Liver (tissue), 9 donors: ENCODE measurements around the gene SLC35G4. TPM values are rescaled to one million over a fixed set of nuclear protein-coding genes. Genes with fewer than 3 reads are reported as not detected.

Source experiments
- DNase-seq: peaks from one replicate; pipeline ENCODE4 v3.0.0-alpha.2; 2017; ENCODE audit warnings: low spot score
- H3K27ac ChIP-seq, 2 donors: one replicate each; pipeline ENCODE4 v1.7.0; 2013; ENCODE audit warnings: inconsistent platforms in 2 of 2, low read length in 2 of 2, control low read depth in 1 of 2, low read depth in 1 of 2, mild to moderate bottlenecking in 1 of 2
- H3K27me3 ChIP-seq, 4 donors: one replicate each; pipeline versions ENCODE4 v1.6.1 to v1.7.0; 2013; ENCODE audit warnings: low read length in 3 of 4, inconsistent platforms in 1 of 4, mild to moderate bottlenecking in 1 of 4, moderate library complexity in 1 of 4; ENCODE audit not compliant: control insufficient read depth in 4 of 4, insufficient read depth in 4 of 4
- H3K36me3 ChIP-seq, 4 donors: one replicate each; pipeline versions ENCODE4 v1.6.1 to v1.7.0; 2013; ENCODE audit warnings: low read length in 3 of 4, mild to moderate bottlenecking in 3 of 4, low read depth in 1 of 4, moderate library complexity in 1 of 4; ENCODE audit not compliant: control insufficient read depth in 4 of 4, insufficient read depth in 3 of 4
- H3K4me1 ChIP-seq, 4 donors: one replicate each; pipeline versions ENCODE4 v1.6.1 to v1.7.0; 2013; ENCODE audit warnings: low read length in 3 of 4, mild to moderate bottlenecking in 3 of 4, moderate library complexity in 1 of 4; ENCODE audit not compliant: control insufficient read depth in 4 of 4, insufficient read depth in 4 of 4
- H3K4me3 ChIP-seq, 3 donors: one replicate each; pipeline versions ENCODE4 v1.6.1 to v1.7.0; 2013; ENCODE audit warnings: low read length in 3 of 3, control low read depth in 1 of 3, low read depth in 1 of 3, mild to moderate bottlenecking in 1 of 3
- H3K9ac ChIP-seq, 2 donors: one replicate each; pipeline ENCODE4 v1.7.0; 2013; ENCODE audit warnings: low read length in 2 of 2, mild to moderate bottlenecking in 2 of 2, moderate library complexity in 2 of 2, control low read depth in 1 of 2, low read depth in 1 of 2
- H3K9me3 ChIP-seq, 4 donors: one replicate each; pipeline versions ENCODE4 v1.6.1 to v1.7.0; 2013; ENCODE audit warnings: low read length in 3 of 4; ENCODE audit not compliant: control insufficient read depth in 4 of 4
- FOXA1 ChIP-seq: IDR thresholded peaks from 2 replicates; pipeline ENCODE4 v1.6.1; 2016; ENCODE audit warnings: antibody characterized with exemption
- FOXA2 ChIP-seq: IDR thresholded peaks from 2 replicates; pipeline ENCODE4 v1.6.1; 2016; ENCODE audit warnings: antibody characterized with exemption
- HNF4A ChIP-seq, 2 donors: conservative IDR thresholded peaks; 2 replicates each; pipeline ENCODE4 v1.6.1; 2016; ENCODE audit warnings: antibody characterized with exemption in 2 of 2, mild to moderate bottlenecking in 2 of 2
- HNF4G ChIP-seq: IDR thresholded peaks from 2 replicates; pipeline ENCODE4 v1.6.1; 2016; ENCODE audit warnings: antibody characterized with exemption
- RAD21 ChIP-seq, 2 donors: IDR thresholded peaks; 2 replicates each; pipeline ENCODE4 v1.6.1; 2016; ENCODE audit warnings: antibody characterized with exemption in 2 of 2, mild to moderate bottlenecking in 2 of 2
- RXRA ChIP-seq, 2 donors: IDR thresholded peaks; 2 replicates each; pipeline ENCODE4 v1.6.1; 2017 to 2018; ENCODE audit warnings: antibody characterized with exemption in 2 of 2, mild to moderate bottlenecking in 1 of 2
- SP1 ChIP-seq: IDR thresholded peaks from 2 replicates; pipeline ENCODE4 v1.6.1; 2018; ENCODE audit warnings: antibody characterized with exemption, mild to moderate bottlenecking
- TAF1 ChIP-seq: conservative IDR thresholded peaks from 2 replicates; pipeline ENCODE4 v1.6.1; 2016; ENCODE audit warnings: antibody characterized with exemption, mild to moderate bottlenecking
- WGBS: extraction: QIAGEN DNeasy Blood & Tissue Kit; methylation state at CpG from one replicate; pipeline ENCODE4 v1.1.7; 2013; 5-methylcytosine and 5-hydroxymethylcytosine counted together
- polyA plus RNA-seq, 2 donors: library from polyadenylated mRNA; stranded (reverse) in 1 of 2; unstranded in 1 of 2; fragments of 200-250 nt in 1 of 2; fragments of >200 nt in 1 of 2; fragmentation: Nextera tagmentation in 1 of 2; extraction: Ambion mirVana in 1 of 2; gene quantifications; one replicate each; pipeline versions ENCODE4 v1.2.1 to v1.2.3, GENCODE V29; 2013 to 2015
- total RNA-seq, 2 donors: library from RNA; depleted of rRNA; stranded (reverse); fragments of >200 nt; gene quantifications; one replicate each; pipeline ENCODE4 v1.2.3, GENCODE V29; 2014
- TF ChIP-seq, protein P1 (sequence below): IDR thresholded peaks from 2 replicates; pipeline ENCODE4 v1.6.1; 2016; ENCODE audit warnings: antibody characterized with exemption
- TF ChIP-seq, protein P2 (sequence below): IDR thresholded peaks from 2 replicates; pipeline ENCODE4 v1.6.1; 2016; ENCODE audit warnings: antibody characterized with exemption, mild to moderate bottlenecking
- TF ChIP-seq, protein P3 (sequence below): IDR thresholded peaks from 2 replicates; pipeline ENCODE4 v1.6.1; 2016; ENCODE audit warnings: antibody characterized with exemption
- donor health status: healthy.
- donor health status: healthy.
- donor health status: healthy.
- donor health status: healthy.
- donor health status: healthy.

SLC35G4 gene
- total and polyA plus RNA-seq, 4 donors, result not detected

DNA sequence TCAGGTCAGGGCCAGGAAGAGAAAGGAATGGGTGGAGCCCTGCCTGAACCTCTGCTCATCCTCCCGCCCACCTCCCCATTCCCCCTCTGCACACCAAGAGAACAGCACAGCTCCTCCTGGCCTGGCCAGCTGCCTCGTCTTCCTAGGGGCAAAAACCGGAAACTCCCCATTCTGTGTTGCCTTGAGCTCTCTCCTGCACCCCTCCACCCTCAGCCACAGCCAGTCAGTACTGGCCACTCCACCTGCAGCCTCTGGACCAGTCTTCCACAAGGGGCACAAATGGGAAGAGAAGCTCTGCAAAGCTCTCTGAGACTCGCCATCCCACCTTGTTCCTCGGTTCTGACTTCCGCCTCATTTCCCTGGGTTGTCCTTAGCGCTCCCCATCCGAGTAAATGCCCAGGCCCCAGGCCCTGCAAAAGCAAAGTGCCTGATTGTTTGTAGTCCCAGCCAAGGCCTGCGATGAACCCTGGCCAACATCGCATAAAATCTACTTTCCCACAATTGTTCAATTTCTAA, 39.3 kb upstream of the SLC35G4 start:
- Histone ChIP-seq H3K9me3 (no peaks in the 10 kb centered on the region), H3K4me1 (no peaks in the 10 kb centered on the region), H3K9ac (no peak overlapping the region), H3K4me3 (no peak overlapping the region), H3K27me3 (peaks cover 0 to 17% (median 0%) of the 10 kb centered on the region in 4 donors), H3K36me3 (no peaks in the 10 kb centered on the region), H3K27ac (no peak overlapping the region)
- TF ChIP-seq HNF4A (conservative IDR thresholded peaks at IDR 0.05), result no peak
- no peak for TF ChIP-seq FOXA1
- TF ChIP-seq, protein P1, sequence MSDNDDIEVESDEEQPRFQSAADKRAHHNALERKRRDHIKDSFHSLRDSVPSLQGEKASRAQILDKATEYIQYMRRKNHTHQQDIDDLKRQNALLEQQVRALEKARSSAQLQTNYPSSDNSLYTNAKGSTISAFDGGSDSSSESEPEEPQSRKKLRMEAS, result no peak
- TF ChIP-seq, protein P2, sequence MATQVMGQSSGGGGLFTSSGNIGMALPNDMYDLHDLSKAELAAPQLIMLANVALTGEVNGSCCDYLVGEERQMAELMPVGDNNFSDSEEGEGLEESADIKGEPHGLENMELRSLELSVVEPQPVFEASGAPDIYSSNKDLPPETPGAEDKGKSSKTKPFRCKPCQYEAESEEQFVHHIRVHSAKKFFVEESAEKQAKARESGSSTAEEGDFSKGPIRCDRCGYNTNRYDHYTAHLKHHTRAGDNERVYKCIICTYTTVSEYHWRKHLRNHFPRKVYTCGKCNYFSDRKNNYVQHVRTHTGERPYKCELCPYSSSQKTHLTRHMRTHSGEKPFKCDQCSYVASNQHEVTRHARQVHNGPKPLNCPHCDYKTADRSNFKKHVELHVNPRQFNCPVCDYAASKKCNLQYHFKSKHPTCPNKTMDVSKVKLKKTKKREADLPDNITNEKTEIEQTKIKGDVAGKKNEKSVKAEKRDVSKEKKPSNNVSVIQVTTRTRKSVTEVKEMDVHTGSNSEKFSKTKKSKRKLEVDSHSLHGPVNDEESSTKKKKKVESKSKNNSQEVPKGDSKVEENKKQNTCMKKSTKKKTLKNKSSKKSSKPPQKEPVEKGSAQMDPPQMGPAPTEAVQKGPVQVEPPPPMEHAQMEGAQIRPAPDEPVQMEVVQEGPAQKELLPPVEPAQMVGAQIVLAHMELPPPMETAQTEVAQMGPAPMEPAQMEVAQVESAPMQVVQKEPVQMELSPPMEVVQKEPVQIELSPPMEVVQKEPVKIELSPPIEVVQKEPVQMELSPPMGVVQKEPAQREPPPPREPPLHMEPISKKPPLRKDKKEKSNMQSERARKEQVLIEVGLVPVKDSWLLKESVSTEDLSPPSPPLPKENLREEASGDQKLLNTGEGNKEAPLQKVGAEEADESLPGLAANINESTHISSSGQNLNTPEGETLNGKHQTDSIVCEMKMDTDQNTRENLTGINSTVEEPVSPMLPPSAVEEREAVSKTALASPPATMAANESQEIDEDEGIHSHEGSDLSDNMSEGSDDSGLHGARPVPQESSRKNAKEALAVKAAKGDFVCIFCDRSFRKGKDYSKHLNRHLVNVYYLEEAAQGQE, result no peak
- TF ChIP-seq RAD21 (IDR thresholded peaks at IDR 0.05), result no peak
- TF ChIP-seq, protein P3, sequence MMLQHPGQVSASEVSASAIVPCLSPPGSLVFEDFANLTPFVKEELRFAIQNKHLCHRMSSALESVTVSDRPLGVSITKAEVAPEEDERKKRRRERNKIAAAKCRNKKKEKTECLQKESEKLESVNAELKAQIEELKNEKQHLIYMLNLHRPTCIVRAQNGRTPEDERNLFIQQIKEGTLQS, result no peak
- TF ChIP-seq SP1, result no peak
- TF ChIP-seq TAF1, result no peak
- no peak for TF ChIP-seq FOXA2
- no peak for TF ChIP-seq HNF4G
- TF ChIP-seq RXRA (IDR thresholded peaks at IDR 0.05), result no peak
- 83% methylated on average over 10 of the region's 10 CpGs for WGBS
- no peak for DNase-seq

DNA sequence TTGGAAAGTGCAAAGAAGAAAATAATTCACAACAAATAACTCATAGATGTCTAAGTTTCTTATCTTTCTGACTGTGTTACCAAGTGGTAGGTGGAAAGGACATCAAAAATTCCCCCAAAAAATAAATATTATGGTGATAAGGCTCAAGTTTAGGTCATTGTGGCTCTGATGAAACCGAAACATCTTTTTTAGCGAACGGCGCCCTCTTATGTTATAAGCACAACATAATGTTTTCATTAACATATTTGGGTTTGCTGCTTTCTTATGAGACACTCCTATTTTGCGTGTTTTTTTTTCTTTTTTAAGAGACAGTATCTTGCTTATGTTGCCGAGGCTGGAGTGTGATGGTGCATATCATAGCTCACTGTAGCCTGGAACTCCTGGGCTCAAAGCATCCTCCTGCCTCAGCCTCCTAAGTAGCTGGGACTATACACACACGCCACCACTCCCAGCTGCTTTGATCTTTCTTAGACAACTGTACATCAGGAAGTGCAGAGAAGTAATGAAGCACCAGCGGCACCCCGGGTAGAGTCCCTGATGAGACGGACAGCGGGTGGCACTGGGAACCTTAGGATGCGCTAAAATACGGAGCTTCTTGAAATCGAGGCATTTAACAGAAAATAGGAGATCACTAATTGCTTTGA, 38.5 kb upstream of the SLC35G4 start:
- 85% methylated on average over 14 of the region's 14 CpGs for WGBS
- TF ChIP-seq, protein P2, result no peak
- Histone ChIP-seq H3K36me3 (no peaks in the 10 kb centered on the region), H3K9ac (no peak overlapping the region), H3K4me3 (no peak overlapping the region), H3K9me3 (no peaks in the 10 kb centered on the region), H3K27ac (no peak overlapping the region), H3K4me1 (no peaks in the 10 kb centered on the region), H3K27me3 (peaks cover 0 to 17% (median 0%) of the 10 kb centered on the region in 4 donors)
- DNase-seq, result no peak
